ENCODE data around the gene CCDC136. TPM values are rescaled to one million over a fixed set of nuclear protein-coding genes. Genes with fewer than 3 reads are reported as not detected.

The CCDC136 gene
- total RNA-seq, 1 experiment from 2014 or later = 31.1 TPM

DNA sequence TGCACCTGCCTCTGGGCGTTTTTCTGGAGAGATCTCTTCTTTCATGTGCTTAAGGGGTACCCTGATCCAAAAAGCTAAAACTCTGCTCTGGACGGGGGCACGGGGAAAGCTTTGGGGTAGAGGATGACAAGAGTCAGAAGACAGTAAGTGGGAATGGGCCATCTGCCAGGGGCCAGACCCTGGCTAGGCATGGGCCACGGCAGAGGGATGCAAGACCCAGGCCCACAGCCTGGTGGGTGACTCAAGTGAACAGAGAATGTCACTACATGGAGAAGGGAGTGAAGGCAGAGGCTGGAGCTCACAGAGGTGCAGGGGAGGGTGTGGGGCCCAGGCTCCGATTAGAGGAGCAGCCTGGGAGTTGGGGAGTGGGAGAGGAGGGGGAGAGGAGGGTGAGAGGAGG is 53.7 kb downstream of the CCDC136 start:
- H3K27ac Mint-ChIP-seq = peak overlapping the region; percentile 19 to 39 (median 34); a peak in 3 of 7 replicates

More for the DNA sequence above, 53.7 kb downstream of the CCDC136 start:
- Histone ChIP-seq H3K79me1 (ENCODE audit: insufficient read depth, low read depth, low read length, poor library complexity, severe bottlenecking) (no peaks in the 10 kb centered on the region), H4K20me1 (ENCODE audit: control insufficient read depth, insufficient read depth, insufficient read length) (no peaks in the 10 kb centered on the region), H3K79me2 (ENCODE audit: insufficient read depth, low read length) (no peaks in the 10 kb centered on the region), H2BK12ac (ENCODE audit: insufficient read length, low read depth, low read length) (no peak overlapping the region), H3K56ac (ENCODE audit: insufficient read length, low read depth, low read length) (no peak overlapping the region), H2BK120ac (ENCODE audit: low read depth, low read length, poor library complexity, severe bottlenecking) (no peak overlapping the region), H4K91ac (ENCODE audit: insufficient read length, low read depth, low read length) (no peak overlapping the region), H3K18ac (ENCODE audit: insufficient read length, low read depth, low read length) (no peak overlapping the region), H3K27me3 (ENCODE audit: insufficient read depth, low read length) (no peaks in the 10 kb centered on the region), H4K8ac (replicated peaks; ENCODE audit: insufficient read length, low read depth, low read length) (no peak overlapping the region), H2AK5ac (ENCODE audit: insufficient read length, low read length) (no peak overlapping the region), H3K14ac (ENCODE audit: insufficient read depth, low read length) (no peak overlapping the region), H3T11ph (ENCODE audit: low read length) (no peak overlapping the region), H2BK5ac (ENCODE audit: insufficient read length, low read length) (no peak overlapping the region), H3K4ac (ENCODE audit: low read depth, low read length) (no peak overlapping the region), H3K23ac (ENCODE audit: insufficient read length, low read depth, low read length) (no peak overlapping the region), H3K9me3 (ENCODE audit: control insufficient read depth, low read depth, low read length) (no peaks in the 10 kb centered on the region), H4K5ac (ENCODE audit: insufficient read length, low read depth, low read length) (no peak overlapping the region), H2BK20ac (ENCODE audit: low read depth, low read length, poor library complexity, severe bottlenecking) (no peak overlapping the region), H2BK15ac (ENCODE audit: low read depth, low read length) (no peak overlapping the region), H3K27ac (ENCODE audit: insufficient read length, low read depth, low read length) (no peak overlapping the region), H3K23me2 (ENCODE audit: insufficient read length, low read depth, low read length, poor library complexity, severe bottlenecking) (no peaks in the 10 kb centered on the region), H3K4me2 (ENCODE audit: insufficient read depth, insufficient read length, low read length) (no peak overlapping the region), H3K9ac (ENCODE audit: extremely low read depth, insufficient read length, low read length) (no peak overlapping the region), H2AFZ (ENCODE audit: low read length) (no peak overlapping the region), H3K4me1 (ENCODE audit: insufficient read depth, low read length) (no peaks in the 10 kb centered on the region)
- H3K4me3 Mint-ChIP-seq = no peak overlapping the region
- no peaks in the 10 kb centered on the region for H3K9me3 Mint-ChIP-seq
- peaks cover 0 to 3% (median 0%) of the 10 kb centered on the region in 3 experiments; a peak in 2 of 7 replicates for H3K36me3 Mint-ChIP-seq (ENCODE audit: insufficient read depth in 1 of 3, low read depth in 3 of 3)
- H3K4me1 Mint-ChIP-seq = peaks cover 2 to 14% of the 10 kb centered on the region in 2 experiments
- no peaks in the 10 kb centered on the region for H3K27me3 Mint-ChIP-seq (ENCODE audit: low read depth)
- no CpG with 5 or more reads among the region's 5 CpGs for WGBS (ENCODE audit: extremely low coverage, insufficient read length, low lambda C conversion rate)
- TF ChIP-seq, protein P1, sequence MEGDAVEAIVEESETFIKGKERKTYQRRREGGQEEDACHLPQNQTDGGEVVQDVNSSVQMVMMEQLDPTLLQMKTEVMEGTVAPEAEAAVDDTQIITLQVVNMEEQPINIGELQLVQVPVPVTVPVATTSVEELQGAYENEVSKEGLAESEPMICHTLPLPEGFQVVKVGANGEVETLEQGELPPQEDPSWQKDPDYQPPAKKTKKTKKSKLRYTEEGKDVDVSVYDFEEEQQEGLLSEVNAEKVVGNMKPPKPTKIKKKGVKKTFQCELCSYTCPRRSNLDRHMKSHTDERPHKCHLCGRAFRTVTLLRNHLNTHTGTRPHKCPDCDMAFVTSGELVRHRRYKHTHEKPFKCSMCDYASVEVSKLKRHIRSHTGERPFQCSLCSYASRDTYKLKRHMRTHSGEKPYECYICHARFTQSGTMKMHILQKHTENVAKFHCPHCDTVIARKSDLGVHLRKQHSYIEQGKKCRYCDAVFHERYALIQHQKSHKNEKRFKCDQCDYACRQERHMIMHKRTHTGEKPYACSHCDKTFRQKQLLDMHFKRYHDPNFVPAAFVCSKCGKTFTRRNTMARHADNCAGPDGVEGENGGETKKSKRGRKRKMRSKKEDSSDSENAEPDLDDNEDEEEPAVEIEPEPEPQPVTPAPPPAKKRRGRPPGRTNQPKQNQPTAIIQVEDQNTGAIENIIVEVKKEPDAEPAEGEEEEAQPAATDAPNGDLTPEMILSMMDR (conservative IDR thresholded peaks at IDR 0.05) = no peak
- DNase-seq = no peak
